Fibroblast of gingiva (primary cell): ENCODE measurements around the gene ZAP70.

Experiments used
- DNase-seq: peaks from one replicate; pipeline ENCODE4 v3.0.0-alpha.2; 2011; ENCODE audit warnings: low read depth

ZAP70 gene

GRCh38 chr2:97734061-97735051 is 21.0 kb downstream of the ZAP70 start:
- DNase-seq, result no peak

- no peak for DNase-seq
These were observed 21.8 kb downstream of the ZAP70 start for GRCh38 chr2:97735161-97735561.

- no peak for DNase-seq
These were observed 22.8 kb downstream of the ZAP70 start for GRCh38 chr2:97736185-97736584.

- DNase-seq, result no peak
These were observed 23.4 kb downstream of the ZAP70 start for GRCh38 chr2:97736608-97737330.

- no peak for DNase-seq
These were observed 24.2 kb downstream of the ZAP70 start for GRCh38 chr2:97737421-97738178.

GRCh38 chr2:97738179-97739019 is 25.0 kb downstream of the ZAP70 start:
- no peak for DNase-seq

- DNase-seq, result no peak
These were observed 25.9 kb downstream of the ZAP70 start for GRCh38 chr2:97739020-97739892.

- no peak for DNase-seq
These were observed 26.5 kb downstream of the ZAP70 start for GRCh38 chr2:97739893-97740245.

- DNase-seq, result no peak
These were observed 27.3 kb downstream of the ZAP70 start for GRCh38 chr2:97740590-97741182.

GRCh38 chr2:97741251-97741650 is 27.9 kb downstream of the ZAP70 start:
- DNase-seq, result no peak

- DNase-seq, result no peak
These were observed 28.3 kb downstream of the ZAP70 start for GRCh38 chr2:97741686-97742085.

GRCh38 chr2:97742381-97742847 is 29.0 kb downstream of the ZAP70 start:
- DNase-seq, result no peak

- no peak for DNase-seq
These were observed 30.5 kb downstream of the ZAP70 start for GRCh38 chr2:97743913-97744312.

GRCh38 chr2:97745474-97746174 is 32.2 kb downstream of the ZAP70 start:
- no peak for DNase-seq

GRCh38 chr2:97747285-97747684 is 33.9 kb downstream of the ZAP70 start:
- no peak for DNase-seq

- DNase-seq, result peak; percentile 7
These were observed 34.3 kb downstream of the ZAP70 start for GRCh38 chr2:97747716-97748115.

GRCh38 chr2:97749581-97749980 is 36.2 kb downstream of the ZAP70 start:
- no peak for DNase-seq

- no peak for DNase-seq
These were observed 36.6 kb downstream of the ZAP70 start for GRCh38 chr2:97750017-97750416.

GRCh38 chr2:97751752-97752151 is 38.4 kb downstream of the ZAP70 start:
- DNase-seq, result no peak
